DMS79 treated with DMSO at 0.1 percent for 48 hours (cell line): ENCODE data around the gene RXRA.

ENCODE experiments used
- DNase-seq: peaks from one replicate; lab custom pipeline; 2025; lab: John Stamatoyannopoulos, UW

Gene RXRA

DNA sequence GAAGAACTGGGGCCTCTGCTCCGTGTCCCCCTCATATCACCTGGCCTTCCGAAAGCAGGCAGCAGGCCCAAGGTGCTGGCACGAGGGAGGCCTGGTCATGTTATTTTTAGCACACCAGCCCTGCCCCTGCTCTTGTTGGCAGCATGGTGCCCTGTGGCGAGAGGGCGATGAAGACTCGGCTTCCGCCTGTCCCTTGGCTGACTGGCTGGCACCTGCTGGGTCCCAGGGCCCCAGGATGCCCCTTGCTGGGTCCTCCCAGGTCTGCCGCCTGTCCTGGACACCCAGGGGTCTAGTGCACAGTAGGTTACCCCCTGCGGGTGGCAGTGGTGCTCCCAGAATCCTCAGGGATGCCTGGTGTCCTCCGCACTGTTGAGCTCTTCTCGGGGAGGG is 77.0 kb downstream of the RXRA start:
- no peak for DNase-seq

GRCh38 chr9:134403682-134404301 is 77.5 kb downstream of the RXRA start:
- no peak for DNase-seq

DNA sequence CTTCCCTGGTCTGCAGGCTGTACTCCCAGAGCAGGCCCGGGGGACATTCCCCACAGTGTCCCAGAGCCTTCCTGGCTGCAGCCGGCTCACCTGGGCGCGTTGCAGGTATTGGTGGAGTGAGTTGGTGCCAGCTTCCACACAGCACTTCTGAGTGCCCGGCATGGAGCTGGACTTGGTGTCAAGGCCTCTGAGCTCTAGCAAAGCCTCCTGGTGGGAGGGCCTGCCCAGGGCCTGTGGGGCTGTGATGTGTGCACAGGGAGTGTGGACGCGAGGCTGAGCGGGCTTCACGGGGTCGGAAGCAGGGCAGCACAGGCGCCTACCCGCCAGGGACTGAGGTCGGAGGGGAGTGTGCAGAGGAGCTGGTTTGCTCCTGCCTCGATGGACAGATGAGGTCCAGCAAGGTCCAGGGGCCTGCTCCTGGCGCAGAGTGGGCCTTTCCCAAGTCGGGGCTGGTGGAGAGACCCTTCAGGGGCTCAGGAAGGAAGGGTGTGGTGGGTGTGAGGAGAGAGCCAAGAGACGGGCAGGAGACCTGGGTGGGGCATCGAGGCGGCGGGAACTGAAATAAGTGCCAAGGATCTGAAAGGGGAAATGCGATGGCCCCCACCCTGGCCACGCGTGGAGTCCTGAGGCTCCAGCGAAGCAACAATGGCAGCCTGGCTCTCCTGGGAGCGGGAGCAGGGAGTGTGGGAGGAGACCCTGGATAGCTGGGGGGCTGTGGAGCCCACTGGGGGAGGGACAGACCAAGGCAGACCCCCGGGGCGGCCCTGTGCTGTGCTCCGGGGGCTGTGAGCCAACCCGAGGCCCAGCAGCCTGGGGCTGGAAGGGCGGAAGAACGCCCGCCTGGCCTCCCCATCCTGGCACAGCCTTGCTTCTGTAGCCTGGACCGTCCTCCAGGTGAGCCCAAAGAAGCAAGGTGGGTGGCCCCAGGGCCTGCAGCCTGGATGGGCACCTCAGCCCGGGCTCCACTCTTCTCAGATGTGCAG is 78.4 kb downstream of the RXRA start:
- no peak for DNase-seq

DNA sequence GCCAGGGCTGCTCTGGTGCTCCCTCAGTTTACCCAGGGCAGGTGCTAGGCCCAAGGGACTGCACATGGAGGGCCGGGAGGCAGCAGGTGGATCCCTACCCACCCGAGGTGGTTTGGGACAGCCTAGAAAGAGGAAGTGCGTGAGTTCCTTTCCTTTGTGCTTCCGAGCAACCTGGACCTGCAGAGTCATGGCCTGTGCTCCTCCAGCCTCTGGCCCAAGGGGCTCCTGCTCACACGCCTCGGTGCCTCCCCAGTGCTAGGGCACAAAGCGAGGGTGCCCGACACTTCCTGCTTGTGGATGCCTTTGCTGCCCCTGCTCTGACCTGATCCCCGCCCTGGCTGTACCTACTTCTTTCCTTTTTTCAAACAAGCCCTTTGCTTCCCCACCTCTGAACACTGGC is 79.3 kb downstream of the RXRA start:
- no peak for DNase-seq

DNA sequence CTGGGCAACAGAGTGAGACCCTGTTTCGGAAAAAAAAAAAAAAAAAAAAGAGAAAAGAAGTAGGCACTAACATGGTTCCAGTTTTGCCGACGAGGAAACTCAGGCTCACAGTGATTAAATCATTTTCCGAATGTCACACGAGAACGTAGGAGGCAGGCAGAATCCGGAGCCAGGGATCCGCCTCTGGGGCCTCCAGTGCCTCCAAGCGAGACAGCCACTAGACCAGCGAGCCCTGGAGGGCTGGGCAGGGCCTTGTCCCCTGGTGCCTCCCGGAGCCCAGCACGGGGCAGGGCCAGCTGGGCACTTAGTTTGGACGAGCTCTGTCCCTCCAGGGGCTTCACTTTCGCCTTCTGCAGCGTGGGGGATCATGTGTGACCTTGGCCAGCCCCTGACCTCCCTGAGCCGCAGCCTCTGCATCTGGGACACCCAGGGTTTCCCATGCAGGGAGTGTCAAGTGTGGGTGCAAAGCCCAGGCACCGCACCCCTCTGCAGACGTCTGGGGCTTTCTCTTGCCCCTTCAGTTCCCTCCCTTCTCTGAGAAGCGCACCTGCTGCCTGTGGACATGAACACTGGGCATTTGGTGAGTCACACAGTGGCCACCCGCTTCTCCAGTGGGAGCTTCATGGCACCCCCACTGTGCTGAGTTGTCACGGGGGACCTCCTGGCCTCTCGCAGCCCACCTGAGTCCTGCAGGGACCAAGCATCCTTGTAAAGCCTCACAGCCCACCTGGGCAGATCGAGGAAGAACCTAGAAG is 80.3 kb downstream of the RXRA start:
- peak; percentile 25 for DNase-seq

DNA sequence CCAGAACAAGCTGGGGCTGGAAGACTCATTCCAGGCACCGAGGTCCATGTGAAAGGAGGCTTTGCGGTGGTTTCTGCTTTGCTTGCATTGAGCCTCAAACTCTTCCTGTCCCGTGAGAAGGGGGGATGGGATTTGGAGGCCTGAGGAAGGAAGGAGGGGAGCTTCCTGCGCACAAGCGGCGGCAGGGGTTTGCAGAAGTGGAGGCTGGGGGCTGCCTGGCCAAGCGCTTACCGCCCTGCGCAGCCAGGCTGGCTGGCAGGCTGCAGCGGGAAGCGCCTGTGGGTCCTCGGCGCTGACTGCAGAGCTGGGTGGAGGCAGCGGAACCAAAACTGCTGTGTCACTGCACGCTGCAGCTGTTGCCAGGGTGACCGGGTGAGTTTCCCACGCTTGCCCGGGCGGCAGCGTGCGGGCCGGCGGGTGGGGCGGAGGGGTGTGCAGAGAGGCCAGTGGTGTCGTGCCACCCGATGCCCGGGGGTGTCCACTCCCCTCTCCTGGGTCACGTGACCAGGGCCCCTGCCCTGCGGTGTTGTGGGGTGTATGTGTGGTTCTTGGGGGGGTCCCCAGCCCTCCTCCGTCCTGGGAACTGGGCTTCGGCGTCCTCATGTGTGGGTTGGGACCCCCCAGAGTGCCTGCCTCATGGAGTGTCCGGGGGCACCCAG is 81.0 kb downstream of the RXRA start:
- DNase-seq = peak; percentile 71

- no peak for DNase-seq
These were observed 82.1 kb downstream of the RXRA start for GRCh38 chr9:134408389-134408788.

- DNase-seq = no peak
These were observed 82.9 kb downstream of the RXRA start for GRCh38 chr9:134408939-134409737.

DNA sequence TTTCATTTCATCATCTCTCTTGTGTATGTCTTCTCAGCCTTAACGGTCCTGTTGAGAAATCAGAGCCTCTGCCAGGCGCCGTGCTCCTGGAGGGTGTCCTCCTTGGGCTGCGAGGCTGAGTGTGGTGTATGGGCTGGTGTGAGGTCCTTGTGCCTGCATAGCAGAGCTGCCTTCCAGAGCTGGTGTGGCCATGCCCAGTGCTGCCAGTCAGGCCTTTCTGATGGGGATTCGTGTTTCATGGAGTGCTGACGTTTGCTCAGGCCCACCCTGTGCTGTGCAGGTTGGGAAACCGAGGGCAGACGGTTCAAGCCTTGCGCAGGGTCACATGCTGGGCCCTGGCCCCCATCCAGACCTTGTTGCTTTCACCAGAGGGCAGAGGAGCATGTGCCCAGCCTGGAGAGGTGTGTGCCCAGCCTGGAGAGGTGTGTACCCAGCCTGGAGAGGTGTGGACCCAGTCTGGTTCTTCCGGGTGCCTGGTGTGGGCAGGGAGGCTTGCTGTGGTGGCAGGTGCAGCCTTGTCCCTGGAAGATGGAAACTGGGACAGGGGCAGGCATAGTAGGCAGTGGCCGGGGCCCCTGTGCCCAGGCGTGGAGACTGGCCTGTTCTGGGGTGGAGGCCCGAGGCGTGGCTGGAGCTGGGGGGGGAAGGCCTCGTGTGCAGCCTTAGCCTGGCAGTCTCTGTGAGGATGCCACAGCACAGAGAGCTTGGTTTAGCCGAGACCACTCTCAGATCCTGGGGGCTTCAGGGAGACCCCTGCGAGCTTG is 84.0 kb downstream of the RXRA start:
- DNase-seq = no peak

- no peak for DNase-seq
These were observed 84.6 kb downstream of the RXRA start for GRCh38 chr9:134410835-134411217.

- peak; percentile 24 for DNase-seq
These were observed 85.4 kb downstream of the RXRA start for GRCh38 chr9:134411440-134412297.

GRCh38 chr9:134412298-134412711 is 86.0 kb downstream of the RXRA start:
- DNase-seq = peak; percentile 29

GRCh38 chr9:134413112-134413715 is 87.0 kb downstream of the RXRA start:
- peak; percentile 24 for DNase-seq

GRCh38 chr9:134413890-134414623 is 87.8 kb downstream of the RXRA start:
- DNase-seq = peak; percentile 94

- no peak for DNase-seq
These were observed 88.7 kb downstream of the RXRA start for GRCh38 chr9:134414900-134415425.

DNA sequence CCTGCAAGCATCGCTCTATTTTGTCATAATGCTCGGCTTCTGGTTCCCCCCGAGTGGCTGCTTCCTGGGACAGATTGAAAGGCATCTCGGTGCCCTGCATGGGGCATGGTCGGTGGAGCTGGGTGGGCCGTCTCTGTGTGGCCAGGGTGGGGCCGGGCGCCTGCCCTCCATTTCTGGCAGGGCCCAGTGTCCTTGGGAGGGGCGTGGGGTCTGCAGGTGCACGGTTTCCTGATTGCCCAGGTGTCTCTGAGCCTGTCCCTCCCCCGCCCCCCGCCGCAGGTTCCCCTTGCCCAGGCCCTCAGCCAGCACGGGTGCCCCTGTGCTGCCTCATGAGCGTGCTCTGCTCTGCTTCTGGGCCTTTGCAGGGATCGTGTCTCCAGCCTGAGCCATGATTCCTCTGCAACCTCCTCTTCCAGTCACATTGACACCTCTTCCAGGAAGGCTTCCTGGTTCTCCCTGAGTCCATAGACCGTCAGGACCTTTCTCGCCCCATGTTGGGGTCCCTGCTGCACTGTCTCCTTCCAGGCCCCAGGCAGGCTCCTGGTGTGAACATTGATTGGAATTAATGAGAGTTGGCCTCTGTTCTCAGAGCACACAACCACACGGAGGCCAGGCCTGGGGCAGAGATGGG is 90.2 kb downstream of the RXRA start:
- DNase-seq = no peak

DNA sequence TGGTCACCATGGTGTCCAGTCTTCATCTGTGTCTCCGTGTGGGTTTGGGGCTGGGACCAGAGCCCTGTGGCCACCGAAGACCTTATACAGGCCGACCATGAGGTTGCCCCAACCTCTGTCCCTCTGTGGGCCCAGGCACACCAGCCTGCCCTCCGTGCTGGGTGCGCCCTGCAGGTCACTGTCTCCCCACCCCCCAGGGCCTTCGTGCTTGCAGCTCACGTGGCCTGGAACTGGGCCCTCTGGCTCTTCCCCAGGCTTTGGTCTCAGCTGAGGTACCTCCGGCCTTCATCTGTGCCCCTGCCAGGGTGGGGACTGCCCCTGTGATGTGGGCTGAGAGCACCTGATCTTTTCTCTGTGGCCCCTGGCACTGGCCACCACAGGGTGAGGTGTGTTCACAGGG is 92.1 kb downstream of the RXRA start:
- DNase-seq = no peak
